GM20000 (cell line): ENCODE measurements around the gene ZNF282.
A peak's percentile ranks its signal among the peaks of the same experiment; 100 is the strongest.
"Not testable (repeated sequence)": the region's sequence is repeated elsewhere in the genome, so short reads cannot be mapped to it uniquely, and the experiment has no call there.

Experiments
- DNase-seq: peaks from one replicate; pipeline ENCODE4 v3.0.0; 2012; ENCODE audit warnings: low spot score
- CTCF ChIP-seq: IDR thresholded peaks from 2 replicates; pipeline ENCODE4 v1.5.1; 2012; ENCODE audit warnings: mild to moderate bottlenecking, control low read depth; ENCODE audit errors: extremely low read depth, missing control alignments

The ZNF282 gene

GRCh38 chr7:149218469-149219420 is 23.4 kb downstream of the ZNF282 start:
- no peak for TF ChIP-seq CTCF
- DNase-seq: no peak

- DNase-seq: no peak
- no peak for TF ChIP-seq CTCF
Measured at GRCh38 chr7:149220534-149220933, 25.2 kb downstream of the ZNF282 start.

DNA sequence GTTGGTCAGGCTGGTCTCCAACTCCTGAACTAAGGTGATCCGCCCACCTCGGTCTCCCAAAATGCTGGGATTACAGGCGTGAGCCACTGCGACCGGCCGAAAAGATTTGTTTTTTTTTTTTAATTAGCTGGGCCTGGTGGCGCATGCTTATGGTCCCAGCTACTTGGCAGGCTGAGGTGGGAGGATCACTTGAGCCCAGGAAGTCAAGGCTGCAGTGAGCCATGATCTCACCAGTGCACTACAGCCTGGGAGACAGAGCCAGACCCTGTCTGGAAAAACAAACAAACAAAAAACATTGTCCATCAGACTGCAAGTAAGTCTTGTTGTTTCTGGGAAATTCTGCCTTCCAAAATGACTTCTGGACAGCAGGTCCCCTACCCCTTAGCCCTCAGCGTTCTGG is 27.8 kb downstream of the ZNF282 start:
- TF ChIP-seq CTCF: no peak
- no peak for DNase-seq

- DNase-seq: no peak
- TF ChIP-seq CTCF: no peak
Measured at GRCh38 chr7:149223761-149224160, 28.4 kb downstream of the ZNF282 start.

GRCh38 chr7:149224352-149224751 is 29.0 kb downstream of the ZNF282 start:
- TF ChIP-seq CTCF: no peak
- no peak for DNase-seq

DNA sequence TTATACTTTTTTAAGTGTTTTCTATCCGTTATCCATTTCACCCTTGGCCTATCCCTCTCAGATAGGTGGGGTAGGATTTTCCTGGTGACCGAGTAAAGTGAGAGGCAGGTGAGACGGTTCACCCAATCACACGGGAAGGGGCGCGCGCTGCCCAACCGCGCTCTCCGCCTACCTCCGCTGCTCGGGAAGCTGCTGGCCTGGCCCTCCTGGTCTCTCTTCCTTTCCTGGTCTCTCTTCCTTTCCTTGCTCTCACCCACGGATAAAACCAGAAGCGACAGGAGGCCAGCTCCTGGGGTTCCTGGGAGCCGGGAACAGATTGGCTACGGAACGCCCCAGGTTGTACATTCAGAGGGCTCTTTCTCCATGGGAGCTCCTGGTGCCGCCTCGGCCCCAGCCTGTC is 29.8 kb downstream of the ZNF282 start:
- no peak for TF ChIP-seq CTCF
- peak; percentile 26 for DNase-seq

DNA sequence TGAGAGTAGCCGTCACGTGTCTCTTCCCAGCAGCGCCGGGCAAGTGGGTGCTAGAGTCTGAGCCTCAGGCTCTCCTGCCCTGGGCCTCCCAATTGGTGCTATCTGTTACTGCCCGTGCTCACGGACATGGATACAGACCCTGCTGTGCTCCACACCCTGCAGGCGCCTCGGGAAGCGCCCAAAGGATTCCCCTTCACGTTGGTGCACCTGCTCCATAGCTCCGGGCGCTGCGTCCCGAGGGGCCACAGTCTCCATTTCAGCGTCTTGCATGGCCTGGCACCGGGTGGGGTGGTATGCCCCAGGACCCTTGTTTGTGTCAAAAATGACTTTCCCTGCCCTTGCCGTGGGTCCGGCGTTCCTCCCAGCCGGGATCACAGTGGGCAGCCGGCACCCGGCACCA is 30.3 kb downstream of the ZNF282 start:
- DNase-seq: no peak
- TF ChIP-seq CTCF: no peak

- DNase-seq: not testable (repeated sequence)
Measured at GRCh38 chr7:149226366-149226765, 31.0 kb downstream of the ZNF282 start.
